NCI-H526 (cell line): ENCODE results near the gene LMO7.

Source experiments
- DNase-seq, 2 experiments: peaks; one replicate each; lab custom pipeline; 2025; lab: John Stamatoyannopoulos, UW

The LMO7 gene

DNA sequence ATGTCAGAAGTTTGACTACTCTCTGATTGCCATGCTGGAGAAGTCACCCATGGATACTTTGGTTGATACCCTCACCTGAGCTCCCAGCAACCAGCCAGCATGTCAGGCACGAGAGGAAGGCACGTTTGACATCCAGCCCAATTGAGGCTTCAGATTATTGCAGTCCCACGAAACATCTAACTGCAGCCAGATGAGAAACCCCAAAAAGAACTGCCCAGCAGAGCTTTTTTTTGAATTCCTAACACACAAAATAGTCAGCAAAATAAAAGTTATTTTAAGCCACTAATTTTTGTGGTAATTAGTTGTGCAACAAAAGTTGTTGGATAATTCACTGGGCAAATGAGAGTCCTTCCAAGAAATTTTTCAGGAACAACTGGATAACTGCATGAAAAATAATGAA is 259.0 kb downstream of the LMO7 start:
- DNase-seq = no peak

- no peak for DNase-seq
Observed at GRCh38 chr13:75896271-75896670, 260.1 kb downstream of the LMO7 start.

GRCh38 chr13:75897386-75897785 is 261.3 kb downstream of the LMO7 start:
- DNase-seq = no peak

GRCh38 chr13:75901501-75901900 is 265.4 kb downstream of the LMO7 start:
- DNase-seq = no peak

- no peak for DNase-seq
Observed at GRCh38 chr13:75902166-75903104, 266.3 kb downstream of the LMO7 start.

DNA sequence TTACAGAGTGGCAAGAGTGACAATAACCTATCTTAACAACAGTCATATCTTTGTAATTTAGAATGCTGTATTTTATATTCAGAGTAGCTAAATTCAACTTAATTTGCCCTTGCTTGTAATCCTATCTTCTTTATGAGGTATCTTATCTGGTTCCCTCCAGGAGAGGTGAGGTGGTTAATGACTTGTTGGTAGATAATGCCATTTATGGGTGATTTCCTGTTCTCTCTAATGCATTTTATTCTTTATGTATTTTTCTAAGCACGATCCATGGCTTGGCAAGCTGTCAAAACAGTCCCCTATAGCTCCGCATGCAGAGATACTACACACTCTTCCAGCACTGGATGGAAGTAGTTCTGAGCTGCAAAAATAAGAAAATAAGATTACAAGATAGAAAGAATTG is 267.9 kb downstream of the LMO7 start:
- DNase-seq = no peak

DNA sequence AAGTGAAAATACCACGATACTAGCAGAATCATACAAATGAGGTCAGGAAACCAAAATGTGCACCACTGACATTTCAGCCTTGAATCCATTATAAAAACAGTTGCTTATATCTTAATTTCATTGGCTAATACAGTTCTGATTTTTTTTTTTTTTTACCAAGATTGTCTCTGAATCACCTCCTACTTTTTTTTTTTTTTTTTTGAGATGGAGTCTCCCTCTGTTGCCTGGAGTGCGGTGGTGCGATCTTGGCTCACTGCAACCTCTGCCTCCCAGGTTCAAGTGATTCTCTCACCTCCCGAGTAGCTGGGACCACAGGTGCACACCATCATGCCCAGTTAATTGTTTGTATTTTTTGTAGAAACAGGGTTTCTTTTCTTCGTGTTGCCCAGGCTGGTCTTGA is 270.2 kb downstream of the LMO7 start:
- DNase-seq = no peak

DNA sequence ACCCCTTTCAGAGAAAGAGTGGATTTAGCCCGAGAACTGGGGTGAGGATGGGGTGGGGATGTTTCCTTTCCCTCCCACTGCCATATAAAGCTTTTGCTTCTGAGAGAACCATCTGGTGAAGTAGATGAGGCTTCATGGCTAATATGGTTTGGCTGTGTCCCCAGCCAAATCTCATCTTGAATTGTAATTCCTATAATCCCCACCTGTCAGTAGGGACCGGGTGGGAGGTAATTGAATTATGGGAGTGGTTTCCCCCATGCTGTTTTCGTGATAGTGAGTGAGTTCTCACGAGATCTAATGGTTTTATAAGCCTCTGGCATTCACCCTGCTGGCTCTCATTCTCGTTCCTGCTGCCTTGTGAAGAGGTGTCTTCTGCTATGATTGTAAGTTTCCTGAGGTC is 270.9 kb downstream of the LMO7 start:
- DNase-seq = no peak

DNA sequence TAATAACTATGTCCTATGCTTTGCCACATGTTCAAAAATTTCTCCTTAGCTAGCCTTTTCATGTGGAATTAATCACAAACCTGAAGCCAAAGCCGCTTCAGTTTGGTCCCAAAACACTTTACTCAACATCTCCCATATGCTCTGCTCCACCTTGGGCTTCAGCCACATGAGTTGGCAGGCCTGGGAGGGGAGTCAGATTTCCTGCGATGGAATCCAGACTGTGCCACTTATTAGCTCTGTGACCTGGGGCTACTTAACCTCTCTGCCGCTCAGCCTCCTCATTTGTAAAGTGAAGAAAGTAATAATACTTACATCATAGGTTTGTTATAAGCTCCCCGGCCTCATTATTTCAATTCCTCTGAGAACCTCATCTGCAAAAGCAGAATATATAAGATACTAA is 272.0 kb downstream of the LMO7 start:
- no peak for DNase-seq
